Measurements from ENCODE around the gene STK35. TPM values are rescaled to one million over a fixed set of nuclear protein-coding genes. Genes with fewer than 3 reads are reported as not detected.

STK35 gene
- total RNA-seq, 2 experiments from 2014 or later = 14.9 to 16.2 TPM

DNA sequence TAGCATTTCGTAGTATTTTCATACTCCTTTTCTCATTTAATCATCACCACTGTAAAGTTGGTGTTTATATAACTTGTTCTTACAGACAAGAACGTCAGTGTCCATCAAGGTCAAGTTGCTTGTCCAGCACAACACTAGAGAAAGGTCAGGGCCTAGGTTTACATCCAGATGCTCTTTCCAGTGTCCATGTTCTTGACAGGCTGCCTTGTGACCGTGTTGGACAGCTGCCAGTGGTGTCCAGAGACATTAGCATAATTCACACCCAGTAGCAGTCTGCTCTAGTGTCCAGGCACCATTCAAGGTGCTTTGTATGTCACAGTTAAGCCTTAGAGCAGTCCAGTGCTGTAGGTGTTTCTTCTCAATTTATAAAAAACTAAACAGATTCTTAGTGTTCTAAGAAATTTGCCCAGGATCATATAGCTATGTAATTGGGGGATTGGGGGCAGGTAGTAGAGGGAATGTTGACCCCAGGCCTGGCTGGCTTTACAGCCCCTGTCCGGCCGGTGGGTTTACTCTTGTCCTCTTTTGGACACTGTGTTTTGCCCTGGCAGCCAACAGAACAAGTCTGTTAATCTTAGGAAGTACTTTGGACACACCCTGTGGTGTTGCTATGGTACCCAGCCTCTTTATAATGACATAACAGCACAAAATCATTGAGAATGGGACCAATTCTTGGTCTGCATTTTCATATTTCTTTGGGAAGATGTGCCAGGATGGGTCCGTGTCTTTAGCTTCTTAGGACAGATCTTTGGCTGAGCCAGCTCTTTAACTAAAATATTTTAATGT, 8.0 kb downstream of the STK35 start:
- Mint-ChIP-seq H3K27ac (no peak overlapping the region), H3K4me3 (no peak overlapping the region), H3K4me1 (ENCODE audit: low read depth) (peaks cover 47% of the 10 kb centered on the region), H3K36me3 (ENCODE audit: low read depth) (peaks cover 40% of the 10 kb centered on the region), H3K9me3 (ENCODE audit: insufficient read depth) (no peaks in the 10 kb centered on the region), H3K27me3 (ENCODE audit: low read depth) (no peaks in the 10 kb centered on the region)
- DNase-seq (no peak), ATAC-seq (no peak)
- CTCF ChIA-PET = no interaction called here
- POLR2A ChIA-PET = interaction anchor here (0.6 kb wide), 1 partner anchor 47 kb away, joined by 3 read pairs; no protein-coding TSS in a partner anchor

DNA sequence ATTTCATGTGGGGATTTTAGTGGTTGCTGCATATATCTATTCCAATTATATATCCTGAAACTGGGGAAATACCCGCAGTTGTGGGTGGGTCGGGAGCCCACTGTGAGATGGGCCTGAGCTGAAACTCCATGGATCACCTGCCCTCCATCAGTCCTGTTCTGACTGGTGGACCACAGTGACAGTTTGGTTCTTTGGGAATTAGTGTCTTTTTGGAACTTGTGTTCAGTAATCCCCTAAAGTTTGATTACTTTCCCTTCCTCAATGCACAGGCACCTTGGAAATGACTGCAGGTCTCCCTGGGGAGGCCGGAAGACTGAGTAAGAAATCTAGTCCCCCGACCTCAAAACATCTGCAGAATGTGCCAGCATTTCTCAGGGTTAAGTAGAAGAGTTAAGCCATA, 11.3 kb downstream of the STK35 start:
- Mint-ChIP-seq H3K27ac (no peak overlapping the region), H3K4me1 (ENCODE audit: low read depth) (peaks cover 31% of the 10 kb centered on the region), H3K9me3 (ENCODE audit: insufficient read depth) (no peaks in the 10 kb centered on the region), H3K4me3 (no peak overlapping the region), H3K27me3 (ENCODE audit: low read depth) (no peaks in the 10 kb centered on the region), H3K36me3 (ENCODE audit: low read depth) (peaks cover 45% of the 10 kb centered on the region)
- ChIA-PET CTCF (interaction anchor here (0.9 to 1.7 kb wide), 3 partner anchors 10 to 105 kb away, joined by 3 to 7 read pairs (median 5); partner anchors contain the start of gene STK35), POLR2A (interaction anchor here (1.0 to 1.1 kb wide), 2 partner anchors 10 to 21 kb away, joined by 3 to 4 read pairs; no protein-coding TSS in a partner anchor)
- DNase-seq (no peak), ATAC-seq (no peak)

GRCh38 chr20:2114127-2114959, 12.7 kb downstream of the STK35 start:
- no peaks in the 10 kb centered on the region for H3K27me3 Mint-ChIP-seq (ENCODE audit: low read depth)
- H3K36me3 Mint-ChIP-seq (ENCODE audit: low read depth) = peaks cover 50% of the 10 kb centered on the region
- no peak overlapping the region for H3K27ac Mint-ChIP-seq
- ATAC-seq (no peak), DNase-seq (no peak)
- no peak overlapping the region for H3K4me3 Mint-ChIP-seq
- H3K9me3 Mint-ChIP-seq (ENCODE audit: insufficient read depth) = no peaks in the 10 kb centered on the region
- H3K4me1 Mint-ChIP-seq (ENCODE audit: low read depth) = peaks cover 29% of the 10 kb centered on the region
- ChIA-PET CTCF (interaction anchor here (1.0 to 1.1 kb wide), 2 partner anchors 21 to 58 kb away, joined by 3 read pairs; no protein-coding TSS in a partner anchor), POLR2A (interaction anchor here (0.9 to 1.3 kb wide), 3 partner anchors 12 to 13 kb away, joined by 3 to 4 read pairs (median 3); no protein-coding TSS in a partner anchor)

GRCh38 chr20:2114990-2115681, 13.5 kb downstream of the STK35 start:
- no peak overlapping the region for H3K4me3 Mint-ChIP-seq
- no peaks in the 10 kb centered on the region for H3K9me3 Mint-ChIP-seq (ENCODE audit: insufficient read depth)
- ATAC-seq = no peak
- H3K27me3 Mint-ChIP-seq (ENCODE audit: low read depth) = no peaks in the 10 kb centered on the region
- ChIA-PET CTCF (interaction anchor here (1.1 kb wide), 1 partner anchor 57 kb away, joined by 3 read pairs; no protein-coding TSS in a partner anchor), POLR2A (interaction anchor here (1.3 kb wide), 1 partner anchor 13 kb away, joined by 4 read pairs; no protein-coding TSS in a partner anchor)
- no peak for DNase-seq
- peak overlapping the region; percentile 31 for H3K27ac Mint-ChIP-seq
- H3K4me1 Mint-ChIP-seq (ENCODE audit: low read depth) = peaks cover 22% of the 10 kb centered on the region
- peaks cover 58% of the 10 kb centered on the region for H3K36me3 Mint-ChIP-seq (ENCODE audit: low read depth)

GRCh38 chr20:2116170-2116940, 14.7 kb downstream of the STK35 start:
- Mint-ChIP-seq H3K27ac (no peak overlapping the region), H3K27me3 (ENCODE audit: low read depth) (no peaks in the 10 kb centered on the region), H3K36me3 (ENCODE audit: low read depth) (peaks cover 63% of the 10 kb centered on the region), H3K4me3 (no peak overlapping the region), H3K9me3 (ENCODE audit: insufficient read depth) (no peaks in the 10 kb centered on the region), H3K4me1 (ENCODE audit: low read depth) (peaks cover 22% of the 10 kb centered on the region)
- POLR2A ChIA-PET = no interaction called here
- no peak for DNase-seq
- ATAC-seq = no peak
- CTCF ChIA-PET = no interaction called here

DNA sequence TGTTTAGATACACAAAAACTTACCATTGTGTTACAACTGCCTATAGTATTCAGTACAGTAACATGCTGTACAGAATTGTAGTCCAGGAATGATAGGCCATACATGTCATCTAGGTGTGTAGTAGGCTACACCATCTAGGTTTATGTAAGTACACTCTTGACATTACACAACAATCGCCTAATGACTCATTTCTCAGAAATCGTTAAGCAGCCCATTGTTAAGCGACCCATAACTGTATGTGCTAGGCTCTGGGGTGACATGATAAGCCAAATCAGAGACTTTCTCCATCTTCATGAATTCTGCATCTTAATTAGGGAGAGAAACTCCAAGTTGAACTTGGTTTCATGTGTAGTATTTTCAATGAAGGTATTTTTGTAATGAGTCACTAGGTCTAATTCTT, 17.2 kb downstream of the STK35 start:
- no peak for DNase-seq
- Mint-ChIP-seq H3K4me1 (ENCODE audit: low read depth) (peaks cover 17% of the 10 kb centered on the region), H3K4me3 (no peak overlapping the region), H3K9me3 (ENCODE audit: insufficient read depth) (no peaks in the 10 kb centered on the region), H3K36me3 (ENCODE audit: low read depth) (peaks cover 66% of the 10 kb centered on the region), H3K27me3 (ENCODE audit: low read depth) (no peaks in the 10 kb centered on the region), H3K27ac (no peak overlapping the region)
- CTCF ChIA-PET = interaction anchor here (2.3 kb wide), 1 partner anchor 25 kb away, joined by 6 read pairs; no protein-coding TSS in a partner anchor
- no peak for ATAC-seq
- POLR2A ChIA-PET = no interaction called here

DNA sequence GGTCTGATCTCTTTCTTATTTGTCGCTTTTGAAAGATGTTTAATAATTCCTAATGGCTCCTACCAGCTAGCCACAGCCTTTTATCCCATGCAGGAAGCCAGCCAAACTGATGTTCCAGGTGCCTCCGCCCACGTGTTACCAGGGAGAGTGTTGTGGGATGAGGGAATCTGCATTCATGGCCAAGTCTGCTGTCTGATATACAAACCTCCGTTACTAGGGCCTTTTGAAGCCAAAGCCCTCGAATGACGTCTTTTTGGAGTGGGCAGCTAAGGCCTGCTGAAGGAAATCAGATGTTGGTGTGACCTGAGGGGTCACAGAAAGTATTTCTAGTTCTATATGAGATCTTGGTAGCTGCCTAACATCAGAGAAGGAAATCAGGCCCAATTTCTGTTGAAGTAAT, 21.3 kb downstream of the STK35 start:
- peaks cover 18% of the 10 kb centered on the region for H3K4me1 Mint-ChIP-seq (ENCODE audit: low read depth)
- no peak for DNase-seq
- ATAC-seq = no peak
- CTCF ChIA-PET = no interaction called here
- H3K9me3 Mint-ChIP-seq (ENCODE audit: insufficient read depth) = no peaks in the 10 kb centered on the region
- no peak overlapping the region for H3K4me3 Mint-ChIP-seq
- POLR2A ChIA-PET = no interaction called here
- H3K27ac Mint-ChIP-seq = peak overlapping the region; percentile 14
- H3K36me3 Mint-ChIP-seq (ENCODE audit: low read depth) = peaks cover 34% of the 10 kb centered on the region
- H3K27me3 Mint-ChIP-seq (ENCODE audit: low read depth) = no peaks in the 10 kb centered on the region

- peaks cover 22% of the 10 kb centered on the region for H3K4me1 Mint-ChIP-seq (ENCODE audit: low read depth)
- H3K36me3 Mint-ChIP-seq (ENCODE audit: low read depth) = peaks cover 34% of the 10 kb centered on the region
- H3K27ac Mint-ChIP-seq = no peak overlapping the region
- H3K27me3 Mint-ChIP-seq (ENCODE audit: low read depth) = no peaks in the 10 kb centered on the region
- DNase-seq (no peak), ATAC-seq (no peak)
- POLR2A ChIA-PET = no interaction called here
- no peak overlapping the region for H3K4me3 Mint-ChIP-seq
- CTCF ChIA-PET = interaction anchor here (1.4 kb wide), 1 partner anchor 10 kb away, joined by 3 read pairs; no protein-coding TSS in a partner anchor
- H3K9me3 Mint-ChIP-seq (ENCODE audit: insufficient read depth) = no peaks in the 10 kb centered on the region
Observed at GRCh38 chr20:2123720-2124119, 22.1 kb downstream of the STK35 start.

- peaks cover 17% of the 10 kb centered on the region for H3K4me1 Mint-ChIP-seq (ENCODE audit: low read depth)
- DNase-seq = no peak
- CTCF ChIA-PET = interaction anchor here (1.4 kb wide), 1 partner anchor 9 kb away, joined by 3 read pairs; no protein-coding TSS in a partner anchor
- H3K27me3 Mint-ChIP-seq (ENCODE audit: low read depth) = no peaks in the 10 kb centered on the region
- POLR2A ChIA-PET = no interaction called here
- H3K27ac Mint-ChIP-seq = no peak overlapping the region
- H3K36me3 Mint-ChIP-seq (ENCODE audit: low read depth) = peaks cover 25% of the 10 kb centered on the region
- no peak for ATAC-seq
- H3K4me3 Mint-ChIP-seq = no peak overlapping the region
- H3K9me3 Mint-ChIP-seq (ENCODE audit: insufficient read depth) = no peaks in the 10 kb centered on the region
Observed at GRCh38 chr20:2124564-2125213, 23.1 kb downstream of the STK35 start.

DNA sequence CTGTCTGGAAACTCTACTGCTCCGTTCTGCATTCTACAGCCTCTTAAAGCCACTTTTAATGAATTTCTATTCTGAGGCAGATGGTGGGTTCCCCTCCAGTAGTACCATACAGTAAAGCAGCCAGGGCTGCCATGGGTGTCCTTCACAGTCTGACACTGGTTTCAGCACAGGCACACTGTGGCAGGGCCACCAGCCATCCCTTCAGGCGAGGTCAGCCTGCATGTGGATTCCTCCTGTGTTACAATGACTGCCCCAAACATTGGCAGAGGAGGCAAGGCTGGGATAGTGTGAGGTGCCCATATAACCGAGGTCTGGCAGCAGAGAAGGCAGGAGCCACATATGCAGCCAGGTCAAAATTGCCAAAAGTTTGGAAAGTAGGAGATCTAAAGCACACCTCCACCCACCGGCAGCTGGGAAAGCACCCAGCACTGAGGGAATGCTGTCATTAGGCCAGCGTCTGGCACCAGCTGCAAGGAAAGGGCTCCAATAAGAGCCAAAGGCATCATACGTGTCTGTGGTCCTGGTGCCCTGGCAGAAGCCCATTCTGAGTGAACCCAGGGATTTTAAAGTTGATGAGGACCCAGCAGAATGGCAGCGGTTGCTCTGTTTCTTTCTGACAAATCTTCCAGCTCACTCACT, 24.0 kb downstream of the STK35 start:
- CTCF ChIA-PET = no interaction called here
- Mint-ChIP-seq H3K4me3 (no peak overlapping the region), H3K9me3 (ENCODE audit: insufficient read depth) (no peaks in the 10 kb centered on the region), H3K27ac (no peak overlapping the region), H3K27me3 (ENCODE audit: low read depth) (no peaks in the 10 kb centered on the region), H3K4me1 (ENCODE audit: low read depth) (peaks cover 17% of the 10 kb centered on the region), H3K36me3 (ENCODE audit: low read depth) (peaks cover 16% of the 10 kb centered on the region)
- no peak for DNase-seq
- POLR2A ChIA-PET = no interaction called here
- no peak for ATAC-seq
